ENCODE data around the gene AGXT2.

Gene AGXT2

DNA sequence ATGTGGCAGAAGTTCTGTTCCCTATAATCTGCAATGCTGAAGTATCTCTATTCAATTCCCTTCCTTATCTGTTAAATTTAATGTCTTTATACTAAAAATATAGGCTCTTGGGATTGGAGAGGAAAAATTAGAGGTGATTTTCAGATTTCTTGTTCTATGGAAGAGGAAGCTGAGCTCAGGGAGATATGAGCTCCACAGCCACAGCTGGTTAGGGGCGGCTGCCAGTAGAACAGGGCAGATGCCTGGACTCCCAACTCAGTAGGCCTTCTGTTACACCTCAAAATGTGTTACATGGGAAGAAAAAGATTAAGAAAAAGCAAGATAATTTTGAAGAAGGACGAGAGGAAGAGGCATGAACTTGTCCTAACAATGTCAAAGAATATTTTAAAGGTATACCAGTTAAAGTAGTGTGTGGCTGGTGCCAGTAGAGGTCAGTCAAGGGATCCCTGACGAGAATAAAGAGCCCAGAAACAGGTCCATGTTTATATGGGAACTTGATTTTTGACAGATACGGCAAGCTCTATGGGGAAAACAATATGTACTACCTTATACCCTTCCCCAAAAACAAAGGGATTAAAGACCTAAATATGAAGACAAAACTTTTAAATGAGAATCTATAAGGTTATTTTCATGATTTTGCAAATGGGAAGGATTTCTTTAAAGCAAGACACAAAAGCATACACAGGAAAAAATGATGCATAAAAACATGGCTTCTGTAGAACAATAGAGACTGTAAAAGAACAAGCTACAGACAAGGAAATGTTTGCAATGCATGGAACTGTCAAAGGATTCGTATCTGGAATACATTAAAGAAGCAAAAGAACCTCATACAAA is 89.7 kb downstream of the AGXT2 start:
- no peak for DNase-seq

DNA sequence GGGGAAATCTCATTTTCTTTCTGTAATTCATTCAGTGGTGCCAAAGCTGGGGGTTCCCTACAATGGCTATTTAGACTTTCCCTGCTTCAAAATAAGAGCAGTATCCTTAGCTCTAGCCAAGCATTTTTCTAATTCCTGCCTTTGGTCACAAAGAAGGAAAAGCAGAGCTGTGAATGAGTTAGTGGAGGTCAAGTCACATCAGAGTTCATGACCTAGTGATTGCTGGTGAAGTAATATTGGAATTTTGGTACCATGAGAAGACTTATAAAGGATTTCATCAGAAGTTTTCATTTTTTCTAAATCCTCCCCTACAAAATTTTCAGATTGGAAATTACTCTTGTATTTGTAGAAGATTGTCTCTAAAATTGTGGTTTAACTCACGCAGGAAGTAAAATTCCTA is 90.4 kb downstream of the AGXT2 start:
- no peak for DNase-seq

All from cortex of kidney (tissue), 1 donor.